Activated B cell treated with CpG ODN at 0.5 μM for 24 hours (primary cell): ENCODE data around the gene CCL2. TPM values are rescaled to one million over a fixed set of nuclear protein-coding genes. Genes with fewer than 3 reads are reported as not detected.

Experiments used
- ATAC-seq: fragments of 200-7000 bp; cut with Tn5 transposase; one replicate; pipeline ENCODE4 v1.10.0; 2021; ENCODE audit warnings: low read depth, mild to moderate bottlenecking, moderate library complexity
- CTCF ChIA-PET: fragments of 350-600 bp; sonication (Branson Sonifier 250); formaldehyde crosslinking; loops from one replicate; lab custom pipeline; 2021; ENCODE audit warnings: antibody characterized with exemption; lab: Charles Lee
- POLR2A ChIA-PET: fragments of 350-600 bp; sonication (Branson Sonifier 250); formaldehyde crosslinking; loops from one replicate; lab custom pipeline; 2021; ENCODE audit warnings: antibody characterized with exemption; lab: Charles Lee
- DNase-seq: peaks from one replicate; pipeline ENCODE4 v3.0.0; 2022
- H3K27ac Mint-ChIP-seq: one replicate; pipeline ENCODE4 v1.8.0; 2020; ENCODE audit warnings: mixed read lengths
- H3K27me3 Mint-ChIP-seq: one replicate; pipeline ENCODE4 v1.8.0; 2021; ENCODE audit warnings: mixed read lengths
- H3K36me3 Mint-ChIP-seq: one replicate; pipeline ENCODE4 v1.8.0; 2021; ENCODE audit warnings: low read depth, mixed read lengths
- H3K4me1 Mint-ChIP-seq: one replicate; pipeline ENCODE4 v1.8.0; 2021; ENCODE audit warnings: mixed read lengths
- H3K4me3 Mint-ChIP-seq: one replicate; pipeline ENCODE4 v1.8.0; 2020; ENCODE audit warnings: mild to moderate bottlenecking, mixed read lengths
- H3K9me3 Mint-ChIP-seq: one replicate; pipeline ENCODE4 v1.8.0; 2020; ENCODE audit warnings: mixed read lengths
- intact Hi-C: fragments of 100-400 bp; cut with micrococcal nuclease; formaldehyde crosslinking; loops from one replicate; pipeline ENCODE4 v1.15.1; 2024
- total RNA-seq: library from RNA; stranded (reverse); gene quantifications from 2 replicates; pipeline ENCODE4 v1.2.3, GENCODE V29; 2022
- TF ChIP-seq, protein P1 (sequence below): fragments of 200-600 bp; IDR thresholded peaks from one replicate; pipeline ENCODE4 v1.8.0; 2022; ENCODE audit warnings: antibody characterized with exemption, mild to moderate bottlenecking

The CCL2 gene
- total RNA-seq, result 1.5 and 2.1 TPM in 2 replicates

DNA sequence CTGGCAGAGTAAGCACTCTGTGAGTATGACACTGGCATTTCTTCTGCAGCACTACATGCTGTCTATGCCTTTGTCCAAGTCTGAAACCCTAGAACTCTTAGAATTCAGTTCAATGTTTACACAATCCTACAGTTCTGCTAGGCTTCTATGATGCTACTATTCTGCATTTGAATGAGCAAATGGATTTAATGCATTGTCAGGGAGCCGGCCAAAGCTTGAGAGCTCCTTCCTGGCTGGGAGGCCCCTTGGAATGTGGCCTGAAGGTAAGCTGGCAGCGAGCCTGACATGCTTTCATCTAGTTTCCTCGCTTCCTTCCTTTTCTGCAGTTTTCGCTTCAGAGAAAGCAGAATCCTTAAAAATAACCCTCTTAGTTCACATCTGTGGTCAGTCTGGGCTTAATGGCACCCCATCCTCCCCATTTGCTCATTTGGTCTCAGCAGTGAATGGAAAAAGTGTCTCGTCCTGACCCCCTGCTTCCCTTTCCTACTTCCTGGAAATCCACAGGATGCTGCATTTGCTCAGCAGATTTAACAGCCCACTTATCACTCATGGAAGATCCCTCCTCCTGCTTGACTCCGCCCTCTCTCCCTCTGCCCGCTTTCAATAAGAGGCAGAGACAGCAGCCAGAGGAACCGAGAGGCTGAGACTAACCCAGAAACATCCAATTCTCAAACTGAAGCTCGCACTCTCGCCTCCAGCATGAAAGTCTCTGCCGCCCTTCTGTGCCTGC is at the start of gene CCL2:
CCL2 (plus strand) TSS at position 635 of the 730 bp plus-strand sequence; CDS start at position 700, 65 bp downstream.
- Mint-ChIP-seq H3K27ac (no peak within 1 kb of the TSS), H3K4me1 (peaks cover 12% of the 10 kb centered on the region), H3K27me3 (peaks cover 36% of the 10 kb centered on the region), H3K9me3 (no peaks in the 10 kb centered on the region), H3K36me3 (no peaks in the 10 kb centered on the region), H3K4me3 (no peak within 1 kb of the TSS)
- ATAC-seq (no peak), DNase-seq (no peak)
- TF ChIP-seq, protein P1, sequence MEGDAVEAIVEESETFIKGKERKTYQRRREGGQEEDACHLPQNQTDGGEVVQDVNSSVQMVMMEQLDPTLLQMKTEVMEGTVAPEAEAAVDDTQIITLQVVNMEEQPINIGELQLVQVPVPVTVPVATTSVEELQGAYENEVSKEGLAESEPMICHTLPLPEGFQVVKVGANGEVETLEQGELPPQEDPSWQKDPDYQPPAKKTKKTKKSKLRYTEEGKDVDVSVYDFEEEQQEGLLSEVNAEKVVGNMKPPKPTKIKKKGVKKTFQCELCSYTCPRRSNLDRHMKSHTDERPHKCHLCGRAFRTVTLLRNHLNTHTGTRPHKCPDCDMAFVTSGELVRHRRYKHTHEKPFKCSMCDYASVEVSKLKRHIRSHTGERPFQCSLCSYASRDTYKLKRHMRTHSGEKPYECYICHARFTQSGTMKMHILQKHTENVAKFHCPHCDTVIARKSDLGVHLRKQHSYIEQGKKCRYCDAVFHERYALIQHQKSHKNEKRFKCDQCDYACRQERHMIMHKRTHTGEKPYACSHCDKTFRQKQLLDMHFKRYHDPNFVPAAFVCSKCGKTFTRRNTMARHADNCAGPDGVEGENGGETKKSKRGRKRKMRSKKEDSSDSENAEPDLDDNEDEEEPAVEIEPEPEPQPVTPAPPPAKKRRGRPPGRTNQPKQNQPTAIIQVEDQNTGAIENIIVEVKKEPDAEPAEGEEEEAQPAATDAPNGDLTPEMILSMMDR, result no peak
- ChIA-PET CTCF (interaction anchor here (1.1 kb wide), 1 partner anchor 106 kb away, joined by 3 read pairs; no protein-coding TSS in a partner anchor), POLR2A (no interaction called here)
- intact Hi-C loops, result no loop called here

DNA sequence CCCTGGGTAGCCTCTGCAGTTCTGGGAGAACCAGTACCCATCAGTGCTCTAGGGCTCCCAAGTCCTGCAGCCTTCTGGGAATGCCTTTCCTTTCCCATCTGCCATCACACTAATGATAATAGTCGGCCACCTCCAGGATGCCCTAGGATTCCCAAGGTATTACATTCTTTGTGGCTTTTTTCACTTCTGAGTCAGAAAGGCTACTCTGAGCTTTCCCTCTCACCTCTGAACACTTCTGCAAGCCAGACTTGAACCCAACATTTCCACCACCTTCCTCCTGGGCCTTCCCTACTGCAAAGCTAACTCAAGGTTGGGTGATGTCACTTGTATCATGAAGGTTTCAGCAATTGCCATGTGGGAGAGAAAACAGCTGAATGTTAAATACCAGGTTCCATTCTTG is 49.7 kb upstream of the CCL2 start:
- Mint-ChIP-seq H3K4me1 (no peaks in the 10 kb centered on the region), H3K27me3 (peaks cover 15% of the 10 kb centered on the region), H3K27ac (no peak overlapping the region), H3K4me3 (no peak overlapping the region), H3K9me3 (peaks cover 6% of the 10 kb centered on the region), H3K36me3 (no peaks in the 10 kb centered on the region)
- CTCF ChIA-PET, result interaction anchor here (8.8 kb wide), 1 partner anchor 156 kb away, joined by 173 read pairs; the partner anchor contains the start of gene CCL1
- ATAC-seq (no peak), DNase-seq (no peak)
- TF ChIP-seq, protein P1, result no peak
- POLR2A ChIA-PET, result no interaction called here
- intact Hi-C loops, result loop anchor here (10.0 kb wide), 1 partner anchor 309 kb away; no protein-coding TSS in a partner anchor

- TF ChIP-seq, protein P1, result no peak
- ChIA-PET CTCF (interaction anchor here (8.8 kb wide), 1 partner anchor 155 kb away, joined by 173 read pairs; the partner anchor contains the start of gene CCL1), POLR2A (no interaction called here)
- DNase-seq, result no peak
- H3K4me1 Mint-ChIP-seq, result no peaks in the 10 kb centered on the region
- ATAC-seq, result no peak
- no peak overlapping the region for H3K27ac Mint-ChIP-seq
- peaks cover 6% of the 10 kb centered on the region for H3K9me3 Mint-ChIP-seq
- H3K4me3 Mint-ChIP-seq, result no peak overlapping the region
- no peaks in the 10 kb centered on the region for H3K36me3 Mint-ChIP-seq
- peaks cover 8% of the 10 kb centered on the region for H3K27me3 Mint-ChIP-seq
- intact Hi-C loops, result loop anchor here (10.0 kb wide), 1 partner anchor 308 kb away; no protein-coding TSS in a partner anchor
Observed at GRCh38 chr17:34206569-34206968, 48.5 kb upstream of the CCL2 start.

GRCh38 chr17:34207572-34207971 is 47.5 kb upstream of the CCL2 start:
- TF ChIP-seq, protein P1, result no peak
- ChIA-PET CTCF (no interaction called here), POLR2A (no interaction called here)
- Mint-ChIP-seq H3K27me3 (peaks cover 6% of the 10 kb centered on the region), H3K36me3 (no peaks in the 10 kb centered on the region), H3K4me3 (no peak overlapping the region), H3K4me1 (no peaks in the 10 kb centered on the region), H3K27ac (no peak overlapping the region), H3K9me3 (peaks cover 6% of the 10 kb centered on the region)
- DNase-seq (no peak), ATAC-seq (no peak)
- intact Hi-C loops, result loop anchor here (10.0 kb wide), 1 partner anchor 307 kb away; no protein-coding TSS in a partner anchor

DNA sequence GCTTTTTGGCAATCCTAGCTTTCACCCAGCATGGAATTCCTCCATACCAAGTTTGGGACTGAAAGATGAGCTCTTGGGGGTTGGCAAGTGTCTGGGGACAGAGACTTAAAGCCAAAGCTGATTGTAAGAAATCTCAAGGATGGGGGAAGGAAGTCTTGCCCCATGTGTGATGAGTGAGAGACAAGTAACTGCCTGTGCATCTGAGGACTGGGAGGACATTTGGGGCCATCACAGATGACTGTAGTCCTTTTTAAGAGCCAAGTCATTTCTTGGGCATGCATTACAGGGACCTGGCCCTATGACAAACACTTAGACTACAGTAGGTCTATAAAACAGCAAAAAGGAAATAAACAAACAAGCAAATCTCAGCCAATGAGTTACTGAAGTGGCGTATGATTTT is 36.3 kb upstream of the CCL2 start:
- TF ChIP-seq, protein P1, result no peak
- ChIA-PET POLR2A (no interaction called here), CTCF (no interaction called here)
- no peak overlapping the region for H3K4me3 Mint-ChIP-seq
- H3K27ac Mint-ChIP-seq, result no peak overlapping the region
- DNase-seq (no peak), ATAC-seq (no peak)
- H3K36me3 Mint-ChIP-seq, result no peaks in the 10 kb centered on the region
- peaks cover 20% of the 10 kb centered on the region for H3K27me3 Mint-ChIP-seq
- H3K4me1 Mint-ChIP-seq, result no peaks in the 10 kb centered on the region
- intact Hi-C loops, result no loop called here
- peaks cover 8% of the 10 kb centered on the region for H3K9me3 Mint-ChIP-seq
